Cardiac septum (tissue), 1 donor: Measurements from ENCODE around the gene POU6F2. TPM values are rescaled to one million over a fixed set of nuclear protein-coding genes. Genes with fewer than 3 reads are reported as not detected.
"Not testable (repeated sequence)": the region's sequence is repeated elsewhere in the genome, so short reads cannot be mapped to it uniquely, and the experiment has no call there.

ENCODE experiments used
- DNase-seq: peaks from one replicate; pipeline ENCODE4 v3.0.0-alpha.2; 2020; ENCODE audit warnings: low spot score
- intact Hi-C: fragments of 100-400 bp; cut with DNase I; formaldehyde crosslinking; loops from one replicate; pipeline ENCODE4 v1.14.0; 2022
- total RNA-seq: library from RNA; stranded (reverse); fragmentation: NEBNext Ultra II Directional; extraction: Animal tissue kit (Norgen Biotek cat#: 25700); gene quantifications from one replicate; pipeline ENCODE4 v1.2.1, GENCODE V29; 2021
- donor health status: DM: no; HTN: no; CAD: no.

POU6F2 gene
- total RNA-seq, 1 donor from 2014 or later, result 0.19 TPM

- intact Hi-C loops, result no loop called here
- no peak for DNase-seq
Measured at GRCh38 chr7:39367451-39367850, 389.7 kb downstream of the POU6F2 start.

- intact Hi-C loops, result no loop called here
- DNase-seq, result no peak
Measured at GRCh38 chr7:39367943-39368342, 390.2 kb downstream of the POU6F2 start.

- intact Hi-C loops, result no loop called here
- DNase-seq, result no peak
Measured at GRCh38 chr7:39372383-39372782, 394.7 kb downstream of the POU6F2 start.

GRCh38 chr7:39374436-39375040 lies 396.8 kb downstream of the POU6F2 start:
- no peak for DNase-seq
- intact Hi-C loops, result no loop called here

- intact Hi-C loops, result no loop called here
- DNase-seq, result no peak
Measured at GRCh38 chr7:39375047-39375873, 397.6 kb downstream of the POU6F2 start.

- intact Hi-C loops, result no loop called here
- DNase-seq, result no peak
Measured at GRCh38 chr7:39375874-39376190, 398.1 kb downstream of the POU6F2 start.

GRCh38 chr7:39376881-39377280 lies 399.2 kb downstream of the POU6F2 start:
- intact Hi-C loops, DNase-seq: not testable (repeated sequence)

- intact Hi-C loops, result no loop called here
- DNase-seq, result no peak
Measured at GRCh38 chr7:39379416-39379815, 401.7 kb downstream of the POU6F2 start.

- DNase-seq, result no peak
- intact Hi-C loops, result no loop called here
Measured at GRCh38 chr7:39383136-39383535, 405.4 kb downstream of the POU6F2 start.

GRCh38 chr7:39384386-39384785 lies 406.7 kb downstream of the POU6F2 start:
- no peak for DNase-seq
- intact Hi-C loops, result no loop called here

GRCh38 chr7:39386718-39387117 lies 409.0 kb downstream of the POU6F2 start:
- intact Hi-C loops, result no loop called here
- DNase-seq, result no peak

GRCh38 chr7:39392151-39392550 lies 414.4 kb downstream of the POU6F2 start:
- DNase-seq, result no peak
- intact Hi-C loops, result no loop called here

- intact Hi-C loops, result no loop called here
Measured at GRCh38 chr7:39394105-39394680, 416.5 kb downstream of the POU6F2 start.

GRCh38 chr7:39399458-39399857 lies 421.7 kb downstream of the POU6F2 start:
- intact Hi-C loops, result no loop called here
- DNase-seq, result no peak

More at GRCh38 chr7:39394105-39394680, 416.5 kb downstream of the POU6F2 start:
- no peak for DNase-seq

GRCh38 chr7:39399986-39400385 lies 422.3 kb downstream of the POU6F2 start:
- no peak for DNase-seq
- intact Hi-C loops, result no loop called here

- intact Hi-C loops, result no loop called here
- no peak for DNase-seq
Measured at GRCh38 chr7:39400836-39401235, 423.1 kb downstream of the POU6F2 start.

- intact Hi-C loops, result no loop called here
- no peak for DNase-seq
Measured at GRCh38 chr7:39402034-39402433, 424.3 kb downstream of the POU6F2 start.

- intact Hi-C loops, result no loop called here
- no peak for DNase-seq
Measured at GRCh38 chr7:39404907-39405306, 427.2 kb downstream of the POU6F2 start.

GRCh38 chr7:39405581-39405980 lies 427.9 kb downstream of the POU6F2 start:
- intact Hi-C loops, result no loop called here
- DNase-seq, result no peak

GRCh38 chr7:39406467-39406866 lies 428.8 kb downstream of the POU6F2 start:
- no peak for DNase-seq
- intact Hi-C loops, result no loop called here

GRCh38 chr7:39407137-39407536 lies 429.4 kb downstream of the POU6F2 start:
- intact Hi-C loops, result no loop called here
- no peak for DNase-seq
